HG03280 (cell line): Measurements from ENCODE around the gene IL36A.

Experiments used
- ATAC-seq: cut with Tn5 transposase; IDR thresholded peaks from one replicate; pipeline ENCODE4 v1.9.1; 2021; ENCODE audit warnings: mild to moderate bottlenecking, moderate library complexity; ENCODE audit not compliant: unreplicated experiment

Gene IL36A, protein sequence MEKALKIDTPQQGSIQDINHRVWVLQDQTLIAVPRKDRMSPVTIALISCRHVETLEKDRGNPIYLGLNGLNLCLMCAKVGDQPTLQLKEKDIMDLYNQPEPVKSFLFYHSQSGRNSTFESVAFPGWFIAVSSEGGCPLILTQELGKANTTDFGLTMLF

GRCh38 chr2:113005030-113005509 is at the start of gene IL36A:
Gene IL36A, plus strand, starts transcription at chr2:113005459. Its CDS starts 413 bp downstream, at chr2:113005872.
- no peak for ATAC-seq

- no peak for ATAC-seq
These were observed 47.7 kb upstream of the IL36A start for GRCh38 chr2:112957511-112957910.

GRCh38 chr2:112958428-112959108 is 46.7 kb upstream of the IL36A start:
- ATAC-seq = no peak

DNA sequence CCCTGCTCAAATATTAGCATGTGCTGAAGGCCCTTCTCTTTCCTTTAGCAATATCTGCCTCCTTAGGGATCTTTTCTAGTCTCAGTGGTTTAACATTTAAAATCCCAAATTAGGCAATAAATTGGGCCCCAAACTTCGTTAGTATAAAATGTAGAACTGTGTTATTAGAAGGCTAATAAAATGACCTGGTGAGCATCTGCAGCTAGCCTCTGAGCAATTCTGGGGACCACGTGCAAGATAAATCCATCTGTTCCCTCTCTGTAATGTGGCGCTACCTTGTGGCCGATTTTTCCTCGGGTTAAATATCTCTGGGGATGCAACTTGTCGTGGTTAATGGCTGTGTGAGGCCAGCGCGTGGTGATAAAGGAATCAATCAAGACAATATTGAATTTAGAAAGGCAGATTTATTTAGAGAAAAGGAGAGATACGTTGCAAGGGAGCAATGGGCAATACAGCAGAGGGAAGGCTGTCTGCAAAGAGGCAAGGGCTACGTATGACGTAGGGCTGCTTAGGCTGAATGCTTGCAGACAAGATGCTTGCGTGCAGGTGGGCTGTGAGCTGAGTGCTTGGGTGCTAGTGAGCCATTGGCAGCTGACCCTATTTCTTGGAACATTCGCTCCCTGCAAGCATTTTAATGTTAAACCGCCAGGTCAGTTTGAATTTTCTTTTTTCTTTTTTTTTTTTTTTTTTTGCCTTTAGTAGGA is 46.0 kb upstream of the IL36A start:
- no peak for ATAC-seq

- ATAC-seq = no peak
These were observed 44.9 kb upstream of the IL36A start for GRCh38 chr2:112960230-112960825.

- ATAC-seq = no peak
These were observed 42.7 kb upstream of the IL36A start for GRCh38 chr2:112962308-112963175.

DNA sequence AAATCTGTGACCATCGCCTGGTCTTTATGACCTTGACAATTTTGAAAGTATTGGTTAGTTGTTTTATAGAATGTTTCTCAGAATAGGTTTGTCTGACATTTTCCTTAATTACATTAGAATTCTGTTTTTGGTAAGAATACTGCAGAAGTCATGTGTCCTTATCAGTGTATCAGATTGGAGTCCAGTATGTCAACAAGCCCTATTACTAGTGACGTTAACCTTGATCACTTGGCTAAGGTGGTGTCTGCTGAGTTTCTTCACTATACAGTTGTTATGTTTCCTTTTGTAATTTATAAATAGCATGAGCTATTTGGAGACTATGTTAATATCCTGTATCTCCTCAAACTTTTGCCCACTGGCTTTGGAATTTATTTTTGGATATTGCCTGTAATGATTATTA is 38.2 kb upstream of the IL36A start:
- no peak for ATAC-seq

DNA sequence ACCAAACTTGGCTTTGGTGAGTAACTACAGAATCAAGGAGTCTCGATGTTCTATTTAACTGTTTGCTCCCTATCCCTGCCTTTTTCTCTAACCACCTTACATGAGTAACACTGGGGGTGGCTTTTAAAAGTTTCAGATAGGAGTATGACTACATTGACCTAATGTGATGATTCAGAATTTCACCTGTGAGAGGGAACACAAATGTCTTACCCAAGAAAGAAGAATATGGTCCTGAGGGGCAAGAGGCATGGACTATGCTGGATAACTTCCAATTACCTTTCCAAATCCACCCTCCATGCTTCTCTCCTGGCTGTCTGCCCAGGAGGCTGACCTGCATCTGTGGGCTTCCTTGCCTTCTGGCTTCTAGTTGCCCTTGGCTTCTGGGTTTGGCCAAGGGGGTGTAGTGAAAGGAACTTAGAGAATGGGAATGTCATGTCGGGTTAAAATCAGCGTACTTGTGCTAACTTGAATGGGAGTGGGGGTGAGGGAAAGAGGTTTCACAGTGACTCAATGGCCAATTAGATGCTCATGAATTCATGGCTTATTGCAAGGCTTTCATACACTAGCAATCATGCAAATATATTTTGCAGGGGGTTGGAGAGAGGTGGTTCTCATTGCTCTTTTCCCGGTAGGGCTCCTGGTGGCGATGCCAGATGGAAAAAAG is 32.7 kb upstream of the IL36A start:
- no peak for ATAC-seq

DNA sequence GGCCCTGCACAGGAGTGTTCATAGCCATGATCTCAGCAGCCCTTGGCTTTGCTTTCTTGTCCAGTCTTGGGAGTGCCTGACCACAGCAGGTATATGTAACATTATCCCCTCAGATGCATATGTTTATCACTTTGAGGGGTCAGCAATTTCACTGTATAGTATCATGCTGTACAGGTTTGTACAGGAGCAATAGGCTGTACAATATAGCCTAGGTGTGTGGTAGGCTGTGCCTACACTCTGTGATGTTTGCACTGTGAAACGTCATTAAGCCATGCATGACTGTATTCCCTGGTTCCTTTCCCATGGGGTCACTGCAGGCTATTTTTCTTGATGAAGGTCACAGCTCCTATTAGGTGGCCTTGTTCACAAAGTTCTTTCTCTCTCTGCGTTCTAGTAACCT is 32.1 kb upstream of the IL36A start:
- ATAC-seq = no peak

- no peak for ATAC-seq
These were observed 27.7 kb upstream of the IL36A start, which contains the start of gene IL36G for GRCh38 chr2:112977559-112978056. Gene IL36G, plus strand, starts transcription at chr2:112978006. Its CDS starts 633 bp downstream, at chr2:112978639.

DNA sequence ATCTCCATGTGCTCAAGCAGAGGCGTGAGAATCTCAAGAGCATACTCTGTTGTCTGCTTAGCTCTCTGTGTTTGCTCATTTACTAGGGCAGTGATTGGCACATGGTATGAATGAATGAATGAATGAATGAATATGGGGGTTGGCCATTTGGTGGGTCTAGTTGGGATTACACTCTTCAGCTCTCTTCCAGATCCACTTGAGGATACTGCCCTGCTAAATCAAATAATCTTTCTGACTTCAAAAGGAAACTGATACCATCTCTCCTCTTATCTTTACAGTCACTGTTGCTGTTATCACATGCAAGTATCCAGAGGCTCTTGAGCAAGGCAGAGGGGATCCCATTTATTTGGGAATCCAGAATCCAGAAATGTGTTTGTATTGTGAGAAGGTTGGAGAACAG is 25.5 kb upstream of the IL36A start:
- no peak for ATAC-seq

- no peak for ATAC-seq
These were observed 24.7 kb upstream of the IL36A start for GRCh38 chr2:112980537-112980936.

DNA sequence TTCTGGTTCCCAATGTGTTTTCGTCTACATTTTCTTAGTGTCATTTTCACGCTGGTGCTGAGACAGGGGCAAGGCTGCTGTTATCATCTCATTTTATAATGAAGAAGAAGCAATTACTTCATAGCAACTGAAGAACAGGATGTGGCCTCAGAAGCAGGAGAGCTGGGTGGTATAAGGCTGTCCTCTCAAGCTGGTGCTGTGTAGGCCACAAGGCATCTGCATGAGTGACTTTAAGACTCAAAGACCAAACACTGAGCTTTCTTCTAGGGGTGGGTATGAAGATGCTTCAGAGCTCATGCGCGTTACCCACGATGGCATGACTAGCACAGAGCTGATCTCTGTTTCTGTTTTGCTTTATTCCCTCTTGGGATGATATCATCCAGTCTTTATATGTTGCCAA is 20.2 kb upstream of the IL36A start:
- no peak for ATAC-seq

GRCh38 chr2:112989611-112990010 is 15.6 kb upstream of the IL36A start:
- ATAC-seq = no peak

- no peak for ATAC-seq
These were observed 11.4 kb upstream of the IL36A start for GRCh38 chr2:112993831-112994230.

- no peak for ATAC-seq
These were observed 10.6 kb upstream of the IL36A start for GRCh38 chr2:112994648-112995047.

- ATAC-seq = no peak
These were observed 9.8 kb upstream of the IL36A start for GRCh38 chr2:112995346-112995920.

- ATAC-seq = no peak
These were observed 8.6 kb upstream of the IL36A start for GRCh38 chr2:112996635-112997034.

GRCh38 chr2:112997151-112997550 is 8.1 kb upstream of the IL36A start:
- ATAC-seq = no peak

DNA sequence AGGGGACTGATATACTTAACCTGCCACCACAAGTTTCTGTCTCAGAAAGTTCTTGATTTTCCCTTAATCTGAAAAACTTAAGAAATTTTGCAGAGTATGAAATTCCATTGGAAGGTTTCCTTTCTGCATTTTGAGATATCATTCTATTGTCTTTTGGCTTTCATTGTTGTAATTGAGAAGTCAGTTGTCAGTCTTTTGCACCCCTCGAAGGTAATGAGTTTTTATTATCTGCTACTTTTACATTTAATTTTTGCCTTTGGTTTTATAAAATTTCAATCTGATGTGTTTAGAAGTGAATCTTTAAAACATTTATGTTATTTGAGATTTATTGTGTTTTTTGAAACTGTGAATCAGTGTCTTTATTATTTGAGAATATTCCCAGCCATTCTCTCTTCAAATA is 4.8 kb upstream of the IL36A start:
- no peak for ATAC-seq
